GM15510 (cell line): Measurements from ENCODE around the gene MLLT10.

Experiments used
- POLR2A ChIP-seq: IDR thresholded peaks from 3 replicates; pipeline ENCODE4 v1.6.1; 2011; ENCODE audit warnings: borderline replicate concordance; ENCODE audit not compliant: insufficient read length; ENCODE audit errors: extremely low read depth

MLLT10 gene

GRCh38 chr10:21526860-21527597 is 7.0 kb upstream of the MLLT10 start:
- TF ChIP-seq POLR2A = peak; percentile 22

DNA sequence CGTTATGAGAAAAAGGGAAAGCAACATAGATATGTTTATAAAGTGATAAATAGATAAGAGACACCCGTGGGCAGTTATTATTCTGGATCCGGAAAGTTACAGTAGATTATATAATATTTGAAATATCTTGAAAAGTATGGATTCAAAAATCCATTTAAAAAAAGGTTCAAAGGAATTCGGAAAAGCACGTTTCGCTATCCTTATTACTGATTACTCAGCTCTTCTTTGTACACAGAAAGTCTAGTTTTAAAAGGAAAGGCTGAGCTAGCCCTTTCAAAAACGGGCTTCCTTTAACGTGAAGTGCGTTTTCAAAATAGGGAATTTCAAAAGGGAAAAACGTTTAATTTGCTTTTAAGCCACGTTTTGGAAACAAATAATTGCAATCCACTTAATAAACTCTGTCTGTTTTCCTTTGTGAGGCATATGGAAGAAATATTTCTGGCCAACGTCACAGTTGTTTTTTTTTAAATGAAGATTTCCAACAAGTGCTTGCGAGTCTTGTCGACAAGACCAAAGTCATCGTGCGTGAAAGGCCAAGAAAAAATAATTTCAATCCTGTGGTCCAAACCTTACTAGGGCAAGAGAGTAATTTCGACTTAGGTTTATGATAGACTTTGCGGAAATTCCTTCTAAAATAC is 6.3 kb upstream of the MLLT10 start:
- TF ChIP-seq POLR2A = no peak

DNA sequence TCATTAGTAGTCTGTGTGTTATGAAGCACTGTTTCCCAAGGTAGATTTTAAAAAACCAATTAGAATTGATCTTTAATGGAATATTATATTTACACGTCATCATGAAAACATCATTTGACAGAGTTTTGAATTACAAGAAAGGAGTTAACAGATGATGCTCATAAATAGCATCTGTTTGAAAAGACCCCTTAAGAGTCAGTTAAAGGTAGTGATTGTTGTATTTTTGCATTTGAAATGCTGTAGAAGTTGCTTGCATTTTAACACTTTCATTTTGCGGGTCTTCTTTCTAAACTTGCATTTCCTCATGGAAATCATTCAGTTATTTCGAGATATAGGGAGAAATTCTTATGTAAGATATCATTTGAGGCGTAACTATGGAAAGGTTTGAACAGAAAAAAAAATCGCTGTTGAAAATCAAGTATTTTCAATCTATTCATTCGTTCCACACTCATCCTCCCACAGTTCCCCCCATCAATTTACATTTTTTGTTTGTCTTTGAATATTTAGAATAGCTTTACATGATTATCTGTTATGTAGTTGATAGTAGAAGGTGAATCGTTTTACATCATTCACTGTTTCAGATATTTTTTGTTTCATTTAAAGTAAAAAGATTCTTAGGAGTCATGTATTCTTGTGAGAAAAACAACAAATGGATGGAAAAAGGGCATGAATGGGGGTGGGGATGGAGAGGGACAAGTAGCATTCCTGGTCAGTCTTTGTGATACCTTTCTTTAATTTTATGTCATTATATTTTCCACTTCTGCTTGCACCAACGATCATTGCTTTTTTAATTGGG is 5.6 kb upstream of the MLLT10 start:
- TF ChIP-seq POLR2A = no peak

- no peak for TF ChIP-seq POLR2A
These were observed 4.8 kb upstream of the MLLT10 start for GRCh38 chr10:21529032-21529910.

GRCh38 chr10:21530168-21530567 is 3.9 kb upstream of the MLLT10 start:
- no peak for TF ChIP-seq POLR2A

DNA sequence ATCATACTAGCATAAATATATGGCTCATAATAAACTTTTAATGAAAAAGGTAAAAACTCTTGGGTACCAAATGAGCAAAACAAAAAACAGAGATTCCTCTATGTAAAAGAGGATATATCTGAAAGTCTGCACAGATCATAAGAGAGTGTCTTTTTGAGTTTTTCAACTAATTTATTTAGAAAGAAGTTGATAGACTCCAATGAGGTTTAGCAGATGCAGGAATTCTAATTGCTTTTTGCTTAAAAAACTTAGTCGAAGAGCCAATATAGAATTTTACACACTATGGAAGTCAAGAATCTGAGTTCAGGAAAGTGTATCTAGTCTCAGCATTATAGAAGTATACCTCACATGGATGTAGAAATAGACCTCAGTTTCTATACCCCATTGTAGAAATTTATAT is 3.4 kb upstream of the MLLT10 start:
- no peak for TF ChIP-seq POLR2A

DNA sequence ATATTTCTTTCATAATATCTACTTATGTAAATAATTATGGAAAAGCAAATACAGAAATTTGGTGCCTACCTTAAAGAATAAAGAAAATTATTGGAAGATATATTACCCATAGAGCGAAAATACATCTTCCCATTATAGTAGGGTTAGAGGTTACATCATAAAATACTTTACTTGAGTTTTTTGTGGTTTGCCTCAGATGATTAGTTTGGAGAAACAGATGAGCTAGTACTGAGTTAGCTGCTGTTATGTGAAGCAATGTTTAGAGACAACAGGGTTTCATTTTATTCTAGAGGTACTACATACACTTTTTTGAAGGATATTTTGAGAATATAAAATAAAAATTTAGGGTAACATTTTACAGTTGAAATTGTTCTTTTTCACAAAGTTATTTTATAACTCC is 2.9 kb upstream of the MLLT10 start:
- TF ChIP-seq POLR2A = no peak

DNA sequence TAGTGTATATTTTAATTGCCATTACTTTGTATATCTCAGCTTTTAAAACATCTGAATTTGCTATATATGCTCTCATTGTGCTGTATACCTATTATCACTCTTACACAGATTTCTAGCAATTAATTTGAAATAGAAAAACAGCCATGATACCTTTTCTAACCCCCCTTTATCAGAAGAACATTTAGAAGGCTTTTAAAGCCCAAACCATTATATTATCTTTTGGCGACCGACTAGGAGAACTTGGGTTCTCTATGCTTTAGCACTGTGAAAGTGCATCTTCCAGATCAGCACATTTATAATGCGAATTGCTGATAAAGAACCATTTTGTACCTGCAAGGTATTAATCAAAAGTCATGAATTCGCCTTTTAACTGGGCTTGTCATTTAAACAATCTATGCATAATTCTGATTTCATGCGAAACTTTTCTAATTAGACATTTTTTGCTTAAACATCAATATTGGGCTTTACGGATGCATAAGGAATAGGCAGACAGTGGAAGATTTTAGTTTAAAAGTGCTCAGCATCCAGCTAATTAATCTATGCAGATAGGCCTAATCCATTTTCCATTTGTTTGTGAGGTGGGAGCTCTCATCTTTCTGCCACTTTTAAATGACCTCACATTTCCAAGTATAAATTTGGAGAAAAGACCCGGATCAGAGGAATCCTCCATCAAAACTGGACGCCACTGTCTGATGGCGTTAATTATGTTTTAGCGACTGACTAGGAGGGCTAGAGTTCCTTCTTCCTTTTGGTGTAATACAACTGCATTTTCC is 1.2 kb upstream of the MLLT10 start:
- no peak for TF ChIP-seq POLR2A

DNA sequence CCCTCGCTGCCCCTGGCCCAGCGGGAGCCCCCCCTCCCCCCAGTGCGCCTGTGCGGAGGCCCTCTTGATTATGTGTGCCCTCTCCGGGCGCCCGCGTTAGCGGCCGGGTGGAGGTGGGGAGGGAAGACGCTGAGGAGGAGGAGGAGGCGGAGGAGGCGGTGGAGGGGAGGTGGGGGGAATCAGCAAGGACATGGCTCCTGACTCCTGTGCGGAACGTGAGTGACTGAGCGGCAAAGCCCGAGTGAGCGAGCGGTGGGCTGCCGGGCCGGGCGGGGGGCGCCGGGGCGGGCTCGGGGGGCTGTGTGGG is 201 bp downstream of the MLLT10 start:
- TF ChIP-seq POLR2A = no peak

- TF ChIP-seq POLR2A = peak; percentile 41
These were observed 817 bp downstream of the MLLT10 start for GRCh38 chr10:21534604-21535493.

GRCh38 chr10:21535494-21535965 is 1.5 kb downstream of the MLLT10 start:
- no peak for TF ChIP-seq POLR2A

DNA sequence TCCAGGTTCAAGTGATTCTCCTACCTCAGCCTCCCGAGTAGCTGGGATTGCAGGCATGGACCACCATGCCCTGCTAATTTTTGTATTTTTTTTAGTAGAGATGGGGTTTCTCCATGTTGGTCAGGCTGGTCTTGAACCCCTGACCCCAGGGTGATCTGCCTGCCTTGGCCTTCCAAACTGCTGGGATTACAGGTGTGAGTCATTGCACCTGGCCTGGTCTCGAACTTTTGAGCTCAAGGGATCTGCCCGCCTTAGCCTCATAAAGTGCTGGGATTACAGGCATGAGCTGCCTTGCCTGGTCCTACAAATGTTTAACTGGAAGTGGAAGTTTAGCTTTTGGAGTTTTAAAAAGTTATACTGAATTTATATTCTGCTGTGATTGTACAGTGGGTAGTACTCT is 2.8 kb downstream of the MLLT10 start:
- TF ChIP-seq POLR2A = no peak

DNA sequence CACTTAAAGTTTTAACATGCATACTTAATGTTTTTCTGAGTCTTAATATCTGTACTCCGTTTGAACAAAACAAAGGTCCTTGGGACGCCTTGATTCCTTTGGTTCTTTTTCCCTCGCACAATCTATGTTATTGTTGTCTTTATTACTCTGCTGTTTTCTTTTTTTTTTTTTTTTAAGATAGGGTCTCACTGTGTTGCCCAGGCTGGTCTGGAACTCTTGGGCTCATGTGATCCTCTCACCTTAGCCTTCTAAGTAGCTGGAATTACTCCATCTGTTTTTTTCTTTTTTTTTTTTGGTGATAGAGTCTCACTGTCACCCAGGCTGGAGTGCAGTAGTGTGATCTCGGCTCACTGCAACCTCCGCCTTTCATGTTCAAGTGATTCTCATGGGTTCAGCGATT is 13.2 kb downstream of the MLLT10 start:
- TF ChIP-seq POLR2A = no peak

- no peak for TF ChIP-seq POLR2A
These were observed 18.6 kb downstream of the MLLT10 start for GRCh38 chr10:21552638-21553037.

DNA sequence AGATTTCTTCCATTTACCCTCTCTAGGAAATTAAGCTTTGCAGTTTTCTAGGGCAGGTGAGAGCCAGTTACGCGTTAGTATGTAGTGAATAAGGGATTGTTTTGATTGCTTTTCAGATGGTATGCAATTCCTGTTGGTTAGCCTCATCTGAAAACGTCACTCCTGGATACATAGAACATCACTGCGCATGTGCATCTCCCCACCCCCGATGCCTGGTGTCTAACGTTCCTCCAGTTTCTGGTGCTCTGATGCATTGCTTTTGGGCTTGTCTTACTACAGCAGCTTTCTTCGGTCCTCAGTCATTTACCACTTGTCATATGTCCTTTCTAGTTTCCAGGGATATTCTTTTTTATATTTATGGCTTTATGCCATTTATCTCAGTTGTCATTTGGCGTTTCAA is 22.5 kb downstream of the MLLT10 start:
- no peak for TF ChIP-seq POLR2A
